HG02610 (cell line): ENCODE measurements around the gene BMPR2.

Experiments
- ATAC-seq: cut with Tn5 transposase; IDR thresholded peaks from one replicate; pipeline ENCODE4 v1.9.1; 2021; ENCODE audit warnings: mild to moderate bottlenecking, moderate library complexity; ENCODE audit not compliant: unreplicated experiment

The BMPR2 gene

DNA sequence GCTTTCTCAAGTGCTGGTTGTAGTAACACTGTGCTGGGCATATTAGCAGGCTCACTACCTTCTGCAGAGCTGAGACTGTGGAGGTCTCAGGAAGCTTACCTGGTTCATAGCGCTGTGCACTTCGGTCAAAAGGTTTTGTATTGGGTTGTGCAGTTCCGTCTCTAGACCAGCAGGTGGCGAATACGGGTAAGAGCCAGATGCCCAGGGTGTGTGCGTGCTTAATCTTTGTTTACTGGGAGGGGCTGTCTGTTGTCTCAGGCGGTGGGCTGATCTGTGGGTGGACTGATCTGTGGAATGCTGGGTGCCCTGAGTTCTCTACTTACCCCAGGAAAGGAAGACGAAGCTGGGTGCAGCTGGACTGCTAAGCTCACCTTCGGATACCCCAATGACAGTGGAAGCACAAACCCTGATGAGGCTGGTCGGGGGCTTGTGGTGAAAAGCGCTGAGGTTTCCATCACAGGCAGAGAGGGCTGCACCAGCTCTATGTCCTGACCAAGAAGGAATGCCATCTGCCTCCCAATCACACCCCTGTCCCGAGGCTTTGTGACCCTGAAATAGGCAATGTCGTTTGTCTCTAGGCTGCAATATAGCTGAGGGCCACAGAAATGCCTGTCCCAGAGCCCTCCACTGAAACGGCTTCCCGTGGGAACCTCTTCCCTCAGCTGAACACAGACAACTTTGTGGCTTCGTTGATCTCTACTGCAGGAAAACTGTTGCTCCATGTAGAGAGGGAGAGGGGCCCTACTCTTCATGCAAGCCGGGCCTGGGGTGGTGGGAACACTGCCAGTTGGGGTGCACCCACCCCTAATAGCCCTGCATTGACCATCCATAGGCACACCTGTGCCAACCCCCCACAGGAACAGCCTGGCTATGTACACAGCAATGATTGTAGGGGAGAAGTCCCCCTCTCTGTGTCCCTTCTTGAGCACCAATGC, 212.8 kb downstream of the BMPR2 start:
- ATAC-seq = peak; percentile 82

DNA sequence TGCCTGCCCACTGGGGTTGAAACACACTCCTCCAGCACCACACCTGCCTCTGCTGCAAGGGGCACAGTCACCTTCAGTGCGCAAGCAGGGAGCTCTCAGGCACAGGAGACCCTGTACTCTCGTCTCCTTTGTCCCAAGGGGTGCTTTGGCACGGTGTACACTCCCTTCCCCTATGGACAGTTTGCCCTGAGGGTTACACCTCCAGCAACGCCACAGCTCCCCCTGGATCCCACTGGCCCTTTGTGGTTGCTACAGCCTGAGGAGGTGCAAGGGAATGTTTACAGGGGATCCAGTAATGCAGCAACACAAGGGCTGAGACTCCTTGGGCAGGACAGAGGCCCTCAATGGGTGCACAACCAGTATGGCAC, 213.4 kb downstream of the BMPR2 start:
- ATAC-seq = no peak

DNA sequence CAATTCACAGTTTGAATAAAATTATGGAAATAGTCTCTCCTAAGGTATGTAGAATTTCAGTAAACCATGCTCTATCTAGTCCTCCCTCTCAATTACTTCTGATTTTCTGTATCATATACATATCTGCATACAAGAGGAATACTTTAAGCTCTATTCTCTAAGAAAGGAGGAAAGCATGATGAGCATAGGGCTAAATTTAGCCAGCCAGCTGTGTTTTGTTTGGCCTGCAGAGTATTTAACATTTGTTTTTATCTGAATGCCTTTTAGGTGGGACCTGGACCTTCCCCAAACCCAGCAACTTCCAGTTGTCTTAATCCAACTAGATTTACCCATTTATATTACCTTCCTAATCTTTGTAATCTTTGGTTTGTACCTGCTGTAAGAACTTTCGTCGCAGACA, 216.4 kb downstream of the BMPR2 start:
- no peak for ATAC-seq

DNA sequence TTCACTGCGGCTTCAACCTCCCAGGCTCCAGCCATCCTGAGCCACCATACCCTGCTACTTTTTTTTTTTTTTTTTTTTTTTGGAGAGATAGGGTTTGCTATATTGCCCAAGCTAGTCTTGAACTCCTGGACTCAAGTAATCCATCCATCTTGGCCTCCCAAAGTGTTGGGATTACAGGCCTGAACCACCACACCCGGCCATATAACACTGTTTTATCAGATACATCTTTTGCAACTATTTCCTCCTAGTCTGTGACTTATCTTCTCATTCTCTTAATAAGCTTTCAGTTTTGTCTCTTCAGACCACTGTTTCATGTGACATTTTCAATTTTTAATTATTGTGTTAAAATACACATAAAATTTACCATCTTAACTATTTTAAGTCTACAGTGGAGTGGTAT, 223.0 kb downstream of the BMPR2 start:
- ATAC-seq = no peak

DNA sequence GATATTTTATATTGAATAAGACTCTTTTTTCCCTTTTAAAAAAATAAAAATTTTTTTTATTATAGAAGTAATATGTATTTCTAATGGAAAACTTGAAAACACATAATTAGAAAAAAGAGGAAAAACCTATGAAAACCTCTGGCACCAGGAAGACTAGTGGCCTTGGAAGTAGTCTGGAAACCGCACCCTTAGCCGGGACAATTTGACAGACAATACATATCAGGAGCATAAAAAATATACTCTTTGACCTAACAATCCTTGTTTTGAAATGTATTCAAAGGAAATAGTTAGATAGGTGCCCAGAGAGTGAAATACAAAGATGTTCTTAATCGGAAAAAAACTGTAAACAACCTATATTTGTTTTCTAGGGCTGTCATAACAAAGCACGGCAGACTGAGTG, 223.8 kb downstream of the BMPR2 start:
- no peak for ATAC-seq

DNA sequence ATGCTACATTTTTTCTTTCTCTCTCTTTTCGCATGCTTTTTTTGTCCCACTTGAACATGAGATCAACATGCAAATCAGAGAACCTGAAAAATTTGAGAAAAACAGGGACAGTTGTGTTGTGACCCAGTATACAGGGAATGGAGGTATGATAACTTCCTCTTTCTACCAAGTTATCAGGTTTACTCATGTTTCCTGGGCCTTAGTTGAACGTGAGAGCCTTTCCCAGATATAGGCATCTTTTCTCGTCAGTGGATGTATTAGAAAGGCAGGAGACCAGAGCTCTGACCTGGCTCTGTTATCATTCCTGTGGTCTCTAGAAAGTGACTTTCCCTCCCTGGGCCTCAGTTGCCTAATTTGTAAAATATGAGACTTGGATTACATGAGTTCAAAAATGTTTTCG, 228.6 kb downstream of the BMPR2 start:
- ATAC-seq = no peak

DNA sequence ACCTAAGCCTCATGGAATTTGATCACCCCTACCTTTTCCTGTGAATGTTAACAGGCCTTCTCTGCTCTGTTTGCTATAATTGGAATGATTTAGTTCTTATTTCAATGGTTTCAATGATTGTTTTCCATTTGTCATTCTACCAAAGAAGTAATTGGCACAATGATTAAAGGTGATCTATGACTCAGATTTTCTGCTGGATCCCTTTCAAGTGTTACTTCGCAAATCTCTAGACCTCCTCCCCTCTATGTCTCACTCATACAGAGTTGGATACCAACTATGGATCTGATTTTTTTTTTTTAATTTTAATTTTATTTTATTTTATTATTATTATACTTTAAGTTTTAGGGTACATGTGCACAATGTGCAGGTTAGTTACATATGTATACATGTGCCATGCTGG, 229.0 kb downstream of the BMPR2 start:
- ATAC-seq = no peak

DNA sequence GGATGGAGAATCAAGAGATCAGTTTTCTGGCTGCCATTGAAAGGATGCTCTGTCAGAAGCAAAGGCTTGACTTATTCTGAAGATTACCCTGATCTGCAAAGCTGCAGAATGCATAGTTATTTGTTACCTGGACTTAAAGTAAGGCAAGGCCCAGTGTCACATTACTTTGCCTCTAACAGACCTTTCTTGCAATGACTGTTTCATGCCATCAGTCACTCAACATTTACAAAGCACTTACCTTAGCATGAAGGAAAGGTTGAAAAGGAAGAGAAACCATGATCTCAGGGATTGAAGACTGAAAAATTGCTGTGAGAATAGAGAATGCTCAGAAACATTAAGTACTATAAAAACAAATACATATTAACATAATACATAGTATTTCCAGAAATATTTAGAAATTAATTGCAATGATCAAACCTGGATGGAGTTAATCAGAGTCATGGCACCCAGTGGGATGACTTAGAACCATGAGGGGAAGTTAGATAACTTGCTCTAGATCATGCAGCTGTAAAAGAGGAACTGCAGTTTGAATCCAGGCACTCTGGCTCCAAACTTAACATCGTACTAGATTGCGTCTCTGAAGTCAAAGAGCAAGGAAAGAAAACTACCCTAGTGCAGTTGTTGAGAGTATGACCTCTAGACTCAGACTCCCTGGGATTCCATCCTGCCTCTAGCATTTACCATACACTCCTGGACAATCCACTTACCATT, 232.2 kb downstream of the BMPR2 start:
- no peak for ATAC-seq

DNA sequence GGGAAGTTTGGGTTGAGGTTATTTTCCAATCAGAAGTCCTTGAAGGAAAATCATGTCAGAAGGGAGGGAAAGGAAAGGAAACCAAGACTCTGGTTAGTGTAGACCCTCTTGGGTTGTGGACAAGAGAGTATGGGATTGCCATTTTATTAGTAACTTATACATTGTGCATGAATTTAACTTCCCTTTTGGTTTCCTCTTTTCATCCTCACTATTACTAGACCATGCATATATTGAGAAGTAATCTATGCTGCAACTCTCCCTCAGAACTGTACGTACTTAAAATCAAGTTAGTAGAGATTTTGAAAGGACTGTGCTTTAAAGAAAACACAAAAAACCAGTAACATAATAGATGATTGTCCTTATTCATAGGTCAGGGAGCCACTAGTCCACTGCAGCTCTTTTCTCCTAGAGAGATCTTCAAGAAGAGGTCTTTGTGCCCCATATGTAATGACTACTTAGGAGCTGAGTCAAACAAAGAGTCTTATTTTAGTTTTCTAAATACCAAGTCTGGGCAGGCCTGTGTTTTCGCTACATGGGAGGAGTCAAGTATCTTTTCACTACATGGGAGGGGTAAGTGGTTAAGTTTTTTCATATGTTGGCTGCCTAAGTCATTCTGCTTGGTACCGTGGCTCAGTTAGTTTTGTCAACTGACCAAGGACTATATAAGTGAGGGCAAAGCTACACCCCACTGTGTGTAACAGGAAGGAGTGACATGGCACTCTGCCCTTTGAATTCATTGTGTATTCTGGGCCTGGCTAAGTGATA, 233.4 kb downstream of the BMPR2 start:
- ATAC-seq = peak; percentile 98

DNA sequence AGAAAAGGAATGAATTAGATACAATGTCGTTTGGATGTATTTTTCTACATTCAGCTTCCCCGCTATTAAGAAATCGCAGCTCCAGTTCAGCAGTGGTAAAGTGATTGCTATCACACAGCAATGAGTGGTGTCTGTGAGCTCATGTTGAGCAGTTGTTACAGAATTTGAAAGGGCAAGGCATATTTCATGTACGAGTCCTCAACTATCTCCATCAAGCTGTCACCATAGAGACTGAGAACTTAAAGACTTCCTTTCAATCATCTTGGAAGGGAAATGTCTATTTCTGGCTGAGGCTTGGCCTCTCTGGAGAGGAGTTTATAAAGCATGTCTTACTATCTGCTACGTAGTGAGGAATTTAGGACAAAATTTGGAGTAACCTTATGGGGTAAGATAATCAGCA, 234.3 kb downstream of the BMPR2 start:
- no peak for ATAC-seq

DNA sequence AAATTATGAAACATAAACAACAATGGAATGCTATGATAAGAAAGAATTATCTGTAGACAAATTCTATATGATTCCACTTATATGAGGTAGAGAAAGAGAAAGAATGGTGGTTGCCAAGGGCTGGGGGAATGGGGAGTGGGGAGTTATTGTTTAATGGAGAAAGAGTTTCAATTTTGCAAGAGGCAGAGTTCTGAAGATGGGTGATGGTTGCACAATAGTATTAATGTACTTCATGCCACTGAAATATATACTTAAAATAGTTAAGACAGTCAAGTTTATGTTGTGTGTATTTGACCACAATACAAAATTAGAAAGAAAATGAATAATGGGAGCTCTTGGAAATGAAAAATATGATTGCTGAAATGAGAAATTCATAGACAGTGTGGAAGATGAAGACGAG, 236.0 kb downstream of the BMPR2 start:
- ATAC-seq = no peak

DNA sequence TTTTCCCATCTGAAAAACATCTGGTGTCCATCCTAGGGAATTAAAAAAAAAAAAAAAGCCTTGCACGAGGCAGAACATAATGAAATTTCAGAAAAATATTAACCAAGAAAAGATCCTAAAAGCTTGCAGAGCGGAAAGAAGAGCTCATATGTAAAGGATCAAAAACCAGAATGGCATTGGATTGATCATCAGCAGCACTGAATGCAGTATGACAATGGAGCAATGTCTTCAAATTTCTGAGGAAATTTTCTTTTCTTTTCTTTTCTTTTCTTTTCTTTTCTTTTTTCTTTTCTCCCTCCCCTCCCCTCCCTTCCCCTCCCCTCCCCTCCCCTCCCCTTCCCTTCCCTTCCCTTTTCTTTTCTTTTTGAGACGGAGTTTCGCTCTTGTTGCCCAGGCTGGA, 237.4 kb downstream of the BMPR2 start:
- ATAC-seq = no peak
